IPS DF 19.7 (cell line): ENCODE data around the gene EEF1A1.
"Not testable (repeated sequence)": the region's sequence is repeated elsewhere in the genome, so short reads cannot be mapped to it uniquely, and the experiment has no call there.

Experiments used
- DNase-seq: peaks from one replicate; pipeline ENCODE4 v3.0.0-alpha.2; 2013; ENCODE audit warnings: low read depth, low spot score

The EEF1A1 gene

GRCh38 chr6:73537677-73538076, 16.8 kb upstream of the EEF1A1 start:
- no peak for DNase-seq

DNA sequence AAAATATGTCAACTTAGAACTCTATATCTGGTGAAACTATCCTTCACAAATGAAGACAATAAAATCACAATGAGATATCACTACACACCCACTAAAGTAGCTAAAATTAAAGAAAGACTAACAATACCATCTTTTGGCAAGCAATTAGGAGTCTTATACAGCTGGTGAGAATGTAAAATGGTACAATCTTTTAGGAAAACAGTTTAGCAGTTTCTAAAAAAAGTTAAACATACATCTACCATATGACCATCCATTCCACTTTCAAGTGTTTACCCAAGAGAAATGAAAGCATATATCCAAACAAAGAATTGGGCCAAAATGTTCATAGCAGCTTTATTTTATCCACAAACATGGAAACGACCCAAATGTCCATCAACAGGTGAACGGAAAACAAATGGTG, 13.8 kb upstream of the EEF1A1 start:
- no peak for DNase-seq

- no peak for DNase-seq
These were observed 11.5 kb upstream of the EEF1A1 start for GRCh38 chr6:73532293-73532692.

GRCh38 chr6:73528897-73529296, 8.1 kb upstream of the EEF1A1 start:
- DNase-seq: no peak

GRCh38 chr6:73525546-73526330, 4.9 kb upstream of the EEF1A1 start:
- no peak for DNase-seq

- no peak for DNase-seq
These were observed 2.7 kb upstream of the EEF1A1 start for GRCh38 chr6:73523434-73524123.

DNA sequence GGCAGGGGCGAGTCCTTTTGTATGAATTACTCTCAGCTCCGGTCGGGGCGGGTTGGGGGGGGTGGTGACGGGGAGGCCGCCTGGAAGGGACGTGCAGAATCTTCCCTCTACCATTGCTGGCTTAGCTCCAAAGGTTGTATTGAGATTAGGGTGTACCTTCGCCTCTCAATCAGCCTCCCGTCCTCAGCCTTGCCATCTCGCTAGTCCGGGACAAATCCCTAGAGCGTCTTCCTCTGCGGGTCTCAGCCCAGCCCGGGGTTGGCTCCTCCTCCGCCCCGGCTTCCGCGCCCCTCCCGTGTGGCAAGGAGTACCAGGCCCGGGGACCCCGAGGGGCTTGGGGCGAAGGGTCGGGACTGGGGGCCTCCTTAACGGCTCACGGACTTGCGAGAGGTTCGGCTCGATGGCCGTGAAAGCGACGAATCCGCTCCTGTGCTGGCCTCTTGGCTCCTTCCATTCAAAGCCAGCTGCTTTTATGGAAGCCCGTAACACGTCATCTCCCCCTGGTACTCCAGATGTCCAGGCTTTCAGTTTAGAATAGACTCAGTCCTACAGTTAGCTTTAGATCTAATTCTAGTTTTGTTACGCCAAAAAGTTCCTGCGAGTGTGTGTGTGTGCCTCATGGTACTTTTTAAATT, 636 bp upstream of the EEF1A1 start:
- DNase-seq: no peak

GRCh38 chr6:73519926-73520687, 725 bp downstream of the EEF1A1 start:
- no peak for DNase-seq

DNA sequence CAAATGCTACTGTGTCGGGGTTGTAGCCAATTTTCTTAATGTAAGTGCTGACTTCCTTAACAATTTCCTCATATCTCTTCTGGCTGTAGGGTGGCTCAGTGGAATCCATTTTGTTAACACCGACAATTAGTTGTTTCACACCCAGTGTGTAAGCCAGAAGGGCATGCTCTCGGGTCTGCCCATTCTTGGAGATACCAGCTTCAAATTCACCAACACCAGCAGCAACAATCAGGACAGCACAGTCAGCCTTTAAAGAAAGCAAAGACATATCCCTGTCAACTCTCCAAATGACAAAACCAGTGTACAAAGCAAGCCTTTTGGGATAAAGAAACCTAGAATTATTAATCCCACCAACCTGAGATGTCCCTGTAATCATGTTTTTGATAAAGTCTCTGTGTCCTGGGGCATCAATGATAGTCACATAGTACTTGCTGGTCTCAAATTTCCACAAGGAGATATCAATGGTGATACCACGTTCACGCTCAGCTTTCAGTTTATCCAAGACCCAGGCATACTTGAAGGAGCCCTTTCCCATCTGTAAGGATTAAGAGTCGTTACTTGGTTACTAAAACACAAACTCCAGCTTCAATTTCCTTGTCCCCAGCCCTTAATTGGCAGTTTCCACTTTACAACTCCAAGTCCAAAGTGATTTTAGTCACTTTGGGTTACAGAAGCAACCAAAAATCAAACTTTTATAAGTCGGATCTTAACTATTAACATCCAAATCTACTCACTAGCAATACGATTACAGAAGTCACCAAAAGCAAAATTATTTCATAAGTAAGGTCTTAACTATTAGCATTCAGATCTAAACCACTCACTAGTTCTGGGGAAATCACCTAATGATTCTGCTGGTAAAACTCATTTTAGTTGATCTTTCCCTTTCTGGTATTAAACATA, 1.6 kb downstream of the EEF1A1 start:
- DNase-seq: not testable (repeated sequence)

- DNase-seq: not testable (repeated sequence)
These were observed 2.5 kb downstream of the EEF1A1 start for GRCh38 chr6:73518100-73518981.

DNA sequence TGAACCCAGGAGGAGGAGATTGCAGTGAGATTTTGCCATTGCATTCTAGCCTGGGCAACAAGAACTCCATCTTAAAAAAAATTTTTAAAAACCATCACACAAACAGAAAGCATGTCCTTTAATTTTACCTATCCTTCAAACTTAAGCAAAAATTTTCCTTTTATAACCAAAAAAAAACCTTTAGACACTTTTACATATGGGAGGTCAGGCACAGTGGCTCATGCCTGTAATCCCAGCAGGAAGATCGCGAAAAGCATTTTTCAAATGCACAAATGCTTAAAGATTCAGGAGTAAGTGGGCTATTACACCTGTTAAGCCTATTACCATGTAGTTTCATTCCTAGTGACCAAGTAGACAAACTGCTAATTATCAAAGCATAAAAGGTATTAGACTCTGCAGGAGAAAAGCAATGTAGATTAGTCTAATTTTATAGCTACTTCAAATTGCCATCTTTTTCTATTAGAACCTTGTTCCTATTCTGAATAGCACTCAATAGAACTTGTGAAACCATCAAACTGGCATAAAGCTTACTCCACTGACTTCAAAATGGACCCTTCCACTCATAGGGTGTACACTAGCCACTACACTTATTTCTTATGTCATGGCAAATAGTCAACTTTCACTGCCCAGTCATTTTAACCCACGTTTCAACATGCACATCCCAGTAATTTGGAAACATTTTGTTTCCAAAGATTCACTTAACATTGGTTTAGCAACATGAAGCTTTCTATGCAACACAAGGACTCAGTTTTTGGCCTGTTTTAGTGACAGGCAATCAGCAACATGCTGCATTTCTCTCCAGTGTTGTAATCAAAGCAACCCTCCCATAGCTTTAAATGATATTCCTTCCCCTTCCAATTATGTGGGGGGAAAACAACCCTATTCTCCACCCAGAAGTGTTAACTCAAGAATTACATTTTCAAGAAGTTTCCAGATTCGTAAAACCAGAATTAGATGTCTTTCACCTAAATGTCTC, 4.0 kb downstream of the EEF1A1 start:
- no peak for DNase-seq

- no peak for DNase-seq
These were observed 5.6 kb downstream of the EEF1A1 start for GRCh38 chr6:73515204-73515655.

GRCh38 chr6:73514746-73515110, 6.1 kb downstream of the EEF1A1 start:
- no peak for DNase-seq

DNA sequence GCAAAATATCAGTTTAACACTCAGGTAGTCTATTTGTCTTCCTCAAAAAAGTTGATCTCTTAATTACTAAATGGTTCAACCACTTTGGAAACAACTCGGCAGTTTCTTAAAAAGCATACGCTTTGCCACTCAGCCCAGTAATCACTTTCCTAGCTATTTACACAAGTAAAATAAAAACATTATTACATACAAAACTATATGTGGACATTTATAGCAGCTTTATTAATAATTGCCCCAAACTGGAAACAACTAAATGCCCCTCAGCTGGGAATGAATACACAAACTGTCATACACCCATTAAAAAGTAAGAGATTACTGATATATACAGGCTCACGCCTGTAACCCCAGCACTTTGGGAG, 7.4 kb downstream of the EEF1A1 start:
- no peak for DNase-seq

- DNase-seq: no peak
These were observed 9.0 kb downstream of the EEF1A1 start for GRCh38 chr6:73511796-73512195.

DNA sequence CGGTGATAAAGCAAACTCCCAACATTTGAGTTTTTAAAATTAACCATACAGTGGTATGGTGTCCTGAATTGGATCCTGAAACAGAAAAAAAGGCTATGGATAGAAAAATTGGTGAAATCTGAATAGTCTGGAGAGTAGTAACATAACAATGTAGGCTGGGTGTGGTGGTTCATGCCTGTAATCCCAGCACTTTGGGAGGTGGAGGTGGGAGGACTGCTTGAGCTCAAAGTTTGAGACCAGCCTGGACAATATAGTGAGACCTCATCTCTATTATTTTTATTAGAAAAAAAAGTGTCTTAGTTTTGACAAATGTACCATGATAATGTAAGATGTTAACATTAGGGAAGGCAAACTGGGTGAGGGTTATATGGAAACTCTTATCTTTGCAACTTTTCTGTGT, 11.0 kb downstream of the EEF1A1 start:
- no peak for DNase-seq

GRCh38 chr6:73508776-73509175, 12.1 kb downstream of the EEF1A1 start:
- no peak for DNase-seq

DNA sequence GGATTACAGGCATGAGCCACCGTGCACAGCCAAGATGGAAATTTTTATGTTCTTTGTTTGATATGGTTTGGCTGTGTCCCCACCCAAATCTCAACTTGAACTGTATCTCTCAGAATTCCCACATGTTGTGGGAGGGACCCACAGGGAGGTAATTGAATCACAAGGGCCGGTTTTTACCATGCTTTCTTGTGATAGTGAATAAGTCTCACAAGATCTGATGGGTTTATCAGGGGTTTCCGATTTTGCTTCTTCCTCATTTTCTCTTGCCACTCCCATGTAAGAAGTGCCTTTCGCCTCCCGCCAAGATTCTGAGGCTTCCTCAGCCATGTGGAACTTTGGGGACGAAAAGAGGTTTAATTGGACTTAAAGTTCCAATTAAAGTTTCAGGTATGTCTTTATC, 14.6 kb downstream of the EEF1A1 start:
- DNase-seq: no peak

- not testable (repeated sequence) for DNase-seq
These were observed 15.1 kb downstream of the EEF1A1 start for GRCh38 chr6:73505705-73506104.
